Type B pancreatic cell (in vitro differentiated cells): ENCODE measurements around the gene ZSWIM6. TPM values are rescaled to one million over a fixed set of nuclear protein-coding genes. Genes with fewer than 3 reads are reported as not detected.

Experiments used
- DNase-seq: peaks from one replicate; pipeline ENCODE4 v3.0.0; 2021; ENCODE audit warnings: mixed read lengths; ENCODE audit not compliant: unreplicated experiment; ENCODE audit errors: extremely low spot score
- H3K27ac Mint-ChIP-seq: 2 replicates; pipeline ENCODE4 v1.8.0; 2021; ENCODE audit warnings: mild to moderate bottlenecking, mixed read lengths
- H3K27me3 Mint-ChIP-seq: 2 replicates; pipeline ENCODE4 v1.8.0; 2021; ENCODE audit warnings: mixed read lengths
- H3K36me3 Mint-ChIP-seq: 2 replicates; pipeline ENCODE4 v1.8.0; 2021; ENCODE audit warnings: mixed read lengths
- H3K4me1 Mint-ChIP-seq: one replicate; pipeline ENCODE4 v1.8.0; 2021; ENCODE audit warnings: mixed read lengths; ENCODE audit not compliant: unreplicated experiment
- H3K4me3 Mint-ChIP-seq: 2 replicates; pipeline ENCODE4 v1.8.0; 2021; ENCODE audit warnings: mild to moderate bottlenecking, mixed read lengths
- H3K9me3 Mint-ChIP-seq: 2 replicates; pipeline ENCODE4 v1.8.0; 2021; ENCODE audit warnings: mixed read lengths
- total RNA-seq: library from RNA; stranded (reverse); gene quantifications from 2 replicates; pipeline ENCODE4 v1.2.1, GENCODE V29; 2021; ENCODE audit warnings: low replicate concordance
- TF ChIP-seq, protein P1 (sequence below): fragments of 200-600 bp; sonication (generic); conservative IDR thresholded peaks from 2 replicates; pipeline ENCODE4 v1.5.0; 2021; ENCODE audit warnings: antibody characterized with exemption, mild to moderate bottlenecking

Gene ZSWIM6
- total RNA-seq, 1 donor from 2014 or later, result 24.6 TPM

GRCh38 chr5:61447780-61448495 lies 115.9 kb downstream of the ZSWIM6 start:
- H3K4me3 Mint-ChIP-seq, result no peak overlapping the region
- DNase-seq, result no peak
- H3K9me3 Mint-ChIP-seq, result peaks cover 5% of the 10 kb centered on the region
- H3K27ac Mint-ChIP-seq, result no peak overlapping the region
- TF ChIP-seq, protein P1, sequence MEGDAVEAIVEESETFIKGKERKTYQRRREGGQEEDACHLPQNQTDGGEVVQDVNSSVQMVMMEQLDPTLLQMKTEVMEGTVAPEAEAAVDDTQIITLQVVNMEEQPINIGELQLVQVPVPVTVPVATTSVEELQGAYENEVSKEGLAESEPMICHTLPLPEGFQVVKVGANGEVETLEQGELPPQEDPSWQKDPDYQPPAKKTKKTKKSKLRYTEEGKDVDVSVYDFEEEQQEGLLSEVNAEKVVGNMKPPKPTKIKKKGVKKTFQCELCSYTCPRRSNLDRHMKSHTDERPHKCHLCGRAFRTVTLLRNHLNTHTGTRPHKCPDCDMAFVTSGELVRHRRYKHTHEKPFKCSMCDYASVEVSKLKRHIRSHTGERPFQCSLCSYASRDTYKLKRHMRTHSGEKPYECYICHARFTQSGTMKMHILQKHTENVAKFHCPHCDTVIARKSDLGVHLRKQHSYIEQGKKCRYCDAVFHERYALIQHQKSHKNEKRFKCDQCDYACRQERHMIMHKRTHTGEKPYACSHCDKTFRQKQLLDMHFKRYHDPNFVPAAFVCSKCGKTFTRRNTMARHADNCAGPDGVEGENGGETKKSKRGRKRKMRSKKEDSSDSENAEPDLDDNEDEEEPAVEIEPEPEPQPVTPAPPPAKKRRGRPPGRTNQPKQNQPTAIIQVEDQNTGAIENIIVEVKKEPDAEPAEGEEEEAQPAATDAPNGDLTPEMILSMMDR, result no peak
- no peaks in the 10 kb centered on the region for H3K27me3 Mint-ChIP-seq
- peaks cover 14% of the 10 kb centered on the region for H3K4me1 Mint-ChIP-seq
- peaks cover 15% of the 10 kb centered on the region for H3K36me3 Mint-ChIP-seq

GRCh38 chr5:61449804-61450492 lies 117.9 kb downstream of the ZSWIM6 start:
- Mint-ChIP-seq H3K27me3 (no peaks in the 10 kb centered on the region), H3K27ac (peak overlapping the region; percentile 69), H3K4me3 (peak overlapping the region; percentile 31), H3K4me1 (peaks cover 14% of the 10 kb centered on the region), H3K9me3 (peaks cover 6% of the 10 kb centered on the region), H3K36me3 (peaks cover 10% of the 10 kb centered on the region)
- TF ChIP-seq, protein P1, result no peak
- no peak for DNase-seq

GRCh38 chr5:61450493-61451279 lies 118.6 kb downstream of the ZSWIM6 start:
- DNase-seq, result no peak
- TF ChIP-seq, protein P1, result no peak
- H3K9me3 Mint-ChIP-seq, result peaks cover 6% of the 10 kb centered on the region
- no peak overlapping the region for H3K4me3 Mint-ChIP-seq
- peak overlapping the region; percentile 71 for H3K27ac Mint-ChIP-seq
- no peaks in the 10 kb centered on the region for H3K27me3 Mint-ChIP-seq
- H3K36me3 Mint-ChIP-seq, result peaks cover 5% of the 10 kb centered on the region
- H3K4me1 Mint-ChIP-seq, result peaks cover 18% of the 10 kb centered on the region

DNA sequence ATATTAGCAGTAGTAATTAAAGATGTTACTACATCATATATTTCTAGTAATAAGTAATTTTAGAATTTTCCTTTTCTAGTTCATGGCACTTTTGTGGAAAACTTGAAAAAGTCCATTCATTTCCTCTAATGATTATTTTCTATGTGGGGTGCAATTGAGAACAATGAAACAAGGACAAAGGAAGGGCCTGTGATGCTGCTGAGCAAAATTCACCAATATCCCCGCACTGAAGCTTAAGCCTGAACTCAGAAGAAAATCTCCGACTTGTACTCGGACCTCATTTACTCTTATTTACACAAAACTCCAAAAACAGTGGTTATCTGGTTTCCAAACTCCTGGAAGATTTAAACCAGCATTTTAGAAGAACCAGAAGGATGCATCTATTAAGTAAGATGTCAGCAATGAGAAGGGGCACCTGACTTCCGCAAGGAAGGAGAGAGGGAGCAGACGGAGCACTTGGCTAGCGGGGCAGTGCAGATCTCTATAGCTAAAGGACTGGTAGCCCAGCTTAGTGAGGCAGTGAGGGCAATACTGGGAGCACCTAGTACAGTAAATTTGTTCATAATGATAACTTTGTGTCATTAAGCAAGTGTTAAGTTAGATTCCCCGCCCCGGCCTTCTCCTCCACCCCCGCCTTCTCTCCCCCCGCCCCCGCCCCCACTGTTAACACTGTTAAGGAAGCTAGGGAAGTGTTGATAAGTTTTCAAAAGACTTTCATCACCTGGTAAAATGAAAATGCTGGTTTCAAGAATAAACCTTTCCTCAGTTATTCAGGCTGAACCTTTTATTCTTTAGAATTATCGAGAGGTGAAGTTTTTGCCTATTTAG lies 123.3 kb downstream of the ZSWIM6 start:
- Mint-ChIP-seq H3K4me3 (no peak overlapping the region), H3K27me3 (no peaks in the 10 kb centered on the region), H3K36me3 (no peaks in the 10 kb centered on the region), H3K27ac (no peak overlapping the region), H3K4me1 (peaks cover 14% of the 10 kb centered on the region), H3K9me3 (peaks cover 6% of the 10 kb centered on the region)
- TF ChIP-seq, protein P1, result no peak
- DNase-seq, result no peak

GRCh38 chr5:61460471-61460870 lies 128.4 kb downstream of the ZSWIM6 start:
- Mint-ChIP-seq H3K36me3 (no peaks in the 10 kb centered on the region), H3K4me1 (peaks cover 26% of the 10 kb centered on the region), H3K27ac (no peak overlapping the region), H3K27me3 (no peaks in the 10 kb centered on the region), H3K9me3 (no peaks in the 10 kb centered on the region), H3K4me3 (no peak overlapping the region)
- DNase-seq, result no peak
- TF ChIP-seq, protein P1, result no peak
